Heart left ventricle (tissue), 16 donors: ENCODE results near the gene GPR183. TPM values are rescaled to one million over a fixed set of nuclear protein-coding genes. Genes with fewer than 3 reads are reported as not detected.

Source experiments
- ATAC-seq, 4 donors: fragments of 200-7000 bp; cut with Tn5 transposase; one replicate each; pipeline ENCODE4 v1.9.1; 2020 to 2022; ENCODE audit warnings: moderate library complexity in 4 of 4, mild to moderate bottlenecking in 3 of 4, moderate number of reproducible peaks in 1 of 4
- DNase-seq, 5 donors: peaks; one replicate each; pipeline ENCODE4 v3.0.0-alpha.2; 2020
- H3K27ac ChIP-seq, 12 donors: fragments of 200-600 bp; sonication (generic) in 4 of 12; one replicate each; pipeline versions ENCODE4 v1.5.0 to v1.8.0; 2016 to 2022; ENCODE audit warnings: mild to moderate bottlenecking in 2 of 12
- H3K27me3 ChIP-seq, 9 donors: fragments of 200-600 bp; sonication (generic) in 2 of 9; one replicate each; pipeline versions ENCODE4 v1.5.1 to v1.8.0; 2016 to 2022; ENCODE audit warnings: mild to moderate bottlenecking in 3 of 9
- H3K36me3 ChIP-seq, 9 donors: fragments of 200-600 bp; sonication (generic) in 2 of 9; one replicate each; pipeline versions ENCODE4 v1.5.0 to v1.8.0; 2018 to 2022; ENCODE audit warnings: mild to moderate bottlenecking in 2 of 9
- H3K4me1 ChIP-seq, 12 donors: fragments of 200-600 bp; sonication (generic) in 4 of 12; one replicate each; pipeline versions ENCODE4 v1.5.0 to v1.8.0; 2016 to 2022; ENCODE audit warnings: mild to moderate bottlenecking in 3 of 12
- H3K4me3 ChIP-seq, 12 donors: fragments of 200-600 bp; sonication (generic) in 4 of 12; one replicate each; pipeline versions ENCODE4 v1.5.0 to v1.8.0; 2017 to 2022; ENCODE audit warnings: mild to moderate bottlenecking in 9 of 12, moderate library complexity in 4 of 12
- H3K9me3 ChIP-seq, 12 donors: fragments of 200-600 bp; sonication (generic) in 4 of 12; one replicate each; pipeline versions ENCODE4 v1.5.0 to v1.8.0; 2016 to 2022; ENCODE audit warnings: mild to moderate bottlenecking in 1 of 12
- POLR2A ChIP-seq, 2 donors: fragments of 450-650 bp; IDR thresholded peaks; one replicate each; pipeline ENCODE4 v1.6.1; 2017; ENCODE audit warnings: antibody characterized with exemption in 2 of 2, mild to moderate bottlenecking in 2 of 2, moderate library complexity in 2 of 2
- WGBS, 4 donors: extraction: QIAGEN DNeasy Blood & Tissue Kit in 2 of 4; methylation state at CpG; one replicate each; pipeline versions ENCODE4 v1.1.5 to v1.1.7; 2013 to 2018; 5-methylcytosine and 5-hydroxymethylcytosine counted together
- intact Hi-C, 10 donors: fragments of 100-400 bp; cut with DNase I; formaldehyde crosslinking; loops; one replicate each; pipeline versions ENCODE4 v1.11.1 to v1.14.2; 2022
- polyA plus RNA-seq, 2 donors: library from polyadenylated mRNA; stranded (reverse); fragments of 200-250 nt; gene quantifications; one replicate each; pipeline ENCODE4 v1.2.3, GENCODE V29; 2013
- total RNA-seq, 9 donors: library from RNA; depleted of rRNA in 2 of 9; stranded (reverse); fragments of >200 nt in 2 of 9; fragmentation: NEBNext Ultra II Directional in 3 of 9; extraction: Animal tissue kit (Norgen Biotek cat#: 25700) in 3 of 9; gene quantifications; one replicate each; pipeline versions ENCODE4 v1.1.0 to v1.2.4, GENCODE V29; 2016 to 2023
- TF ChIP-seq, protein P1 (sequence below), 12 donors: fragments of 200-600 bp; sonication (generic) in 4 of 12; IDR thresholded peaks; one replicate each; pipeline versions ENCODE4 v1.5.0 to v1.8.0; 2018 to 2022; ENCODE audit warnings: antibody characterized with exemption in 12 of 12, mild to moderate bottlenecking in 5 of 12
- donor health status: ischemic (EF 13 %, LVEDD 7.1; RV severe dilation, severe dysfunction).
- donor health status: healthy with polysubstance abuse.
- donor health status: DM: no; HTN: yes; CAD: no.
- donor health status: DM: no; HTN: no; CAD: no.
- donor health status: ischemic (EF 25% LVEDD 6.9; RV normal size, moderate dysfunction).
- donor health status: ischemic (EF 25% LVEDD 5.7; RV mildly dilated, moderate dysfunction).
- donor health status: healthy.
- donor health status: DM: yes; HTN: yes; CAD: no.
- donor health status: ischemic (EF 35%, LVEDD 5.7; RV mildly dilated, moderate dysfunction).
- donor health status: nonischemic (EF 11% LVEDD 7.7; RV severe dilation, severe dysfunction).
- donor health status: DM: yes; HTN: yes; CAD: no.
- donor health status: PGD.
- donor health status: ischemic (EF 29% LVEDD 5.4; RV normal size, mild dysfunction).
- donor health status: nonischemic (EF 23%, LVEDD 6.1; RV moderate dilation, normal function).

Gene GPR183
- total and polyA plus RNA-seq, 11 donors, result 0.69 to 7.6 (median 1.5) TPM

- intact Hi-C loops, result no loop called here
- WGBS, 4 donors, result 78 to 86% (median 81%) methylated on average over 10 of the region's 10 CpGs
- peak overlapping the region in 6 of 12 donors; percentile 1 to 89 (median 12) for H3K27ac ChIP-seq
Measured at GRCh38 chr13:99322297-99323103, 15.3 kb upstream of the GPR183 start.

DNA sequence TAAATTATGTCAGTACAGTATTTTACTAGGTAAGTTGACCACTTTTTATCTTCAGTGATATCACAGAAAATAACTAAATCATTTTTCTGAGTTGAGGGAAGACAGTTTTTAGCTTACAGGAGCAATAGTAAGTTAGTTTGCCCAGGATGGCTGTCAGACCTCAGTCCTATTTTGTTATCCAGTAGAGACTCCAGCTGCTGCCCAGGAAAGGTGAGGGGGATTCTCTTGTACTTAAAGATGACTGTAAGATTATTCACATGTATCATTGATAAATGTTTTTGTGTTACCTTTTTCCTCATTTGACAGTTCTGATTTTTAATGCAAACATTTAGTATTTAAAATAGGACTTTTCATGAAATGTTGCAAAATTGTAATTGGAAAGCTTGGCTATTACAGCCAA, 14.5 kb upstream of the GPR183 start:
- H3K27me3 ChIP-seq, result no peaks in the 10 kb centered on the region
- peaks cover 0 to 49% (median 20%) of the 10 kb centered on the region in 9 donors for H3K36me3 ChIP-seq
- TF ChIP-seq, protein P1, sequence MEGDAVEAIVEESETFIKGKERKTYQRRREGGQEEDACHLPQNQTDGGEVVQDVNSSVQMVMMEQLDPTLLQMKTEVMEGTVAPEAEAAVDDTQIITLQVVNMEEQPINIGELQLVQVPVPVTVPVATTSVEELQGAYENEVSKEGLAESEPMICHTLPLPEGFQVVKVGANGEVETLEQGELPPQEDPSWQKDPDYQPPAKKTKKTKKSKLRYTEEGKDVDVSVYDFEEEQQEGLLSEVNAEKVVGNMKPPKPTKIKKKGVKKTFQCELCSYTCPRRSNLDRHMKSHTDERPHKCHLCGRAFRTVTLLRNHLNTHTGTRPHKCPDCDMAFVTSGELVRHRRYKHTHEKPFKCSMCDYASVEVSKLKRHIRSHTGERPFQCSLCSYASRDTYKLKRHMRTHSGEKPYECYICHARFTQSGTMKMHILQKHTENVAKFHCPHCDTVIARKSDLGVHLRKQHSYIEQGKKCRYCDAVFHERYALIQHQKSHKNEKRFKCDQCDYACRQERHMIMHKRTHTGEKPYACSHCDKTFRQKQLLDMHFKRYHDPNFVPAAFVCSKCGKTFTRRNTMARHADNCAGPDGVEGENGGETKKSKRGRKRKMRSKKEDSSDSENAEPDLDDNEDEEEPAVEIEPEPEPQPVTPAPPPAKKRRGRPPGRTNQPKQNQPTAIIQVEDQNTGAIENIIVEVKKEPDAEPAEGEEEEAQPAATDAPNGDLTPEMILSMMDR (IDR thresholded peaks at IDR 0.05), result no peak
- TF ChIP-seq POLR2A (IDR thresholded peaks at IDR 0.05), result no peak
- no peaks in the 10 kb centered on the region for H3K9me3 ChIP-seq
- intact Hi-C loops, result no loop called here
- H3K27ac ChIP-seq, result peak overlapping the region in 2 of 12 donors; percentile 7 to 89
- no peak for ATAC-seq
- no peak overlapping the region for H3K4me3 ChIP-seq
- no peak for DNase-seq
- H3K4me1 ChIP-seq, result peaks cover 0 to 77% (median 6%) of the 10 kb centered on the region in 12 donors

More at GRCh38 chr13:99322297-99323103, 15.3 kb upstream of the GPR183 start:
- H3K36me3 ChIP-seq, result peaks cover 0 to 52% (median 14%) of the 10 kb centered on the region in 9 donors
- peak in 3 of 4 donors; percentile 66 to 82 (median 77) for ATAC-seq
- H3K4me1 ChIP-seq, result peaks cover 0 to 71% (median 5%) of the 10 kb centered on the region in 12 donors
- no peaks in the 10 kb centered on the region for H3K27me3 ChIP-seq
- no peak for TF ChIP-seq POLR2A (IDR thresholded peaks at IDR 0.05)
- TF ChIP-seq, protein P1 (IDR thresholded peaks at IDR 0.05), result no peak
- H3K4me3 ChIP-seq, result no peak overlapping the region
- H3K9me3 ChIP-seq, result no peaks in the 10 kb centered on the region
- no peak for DNase-seq

DNA sequence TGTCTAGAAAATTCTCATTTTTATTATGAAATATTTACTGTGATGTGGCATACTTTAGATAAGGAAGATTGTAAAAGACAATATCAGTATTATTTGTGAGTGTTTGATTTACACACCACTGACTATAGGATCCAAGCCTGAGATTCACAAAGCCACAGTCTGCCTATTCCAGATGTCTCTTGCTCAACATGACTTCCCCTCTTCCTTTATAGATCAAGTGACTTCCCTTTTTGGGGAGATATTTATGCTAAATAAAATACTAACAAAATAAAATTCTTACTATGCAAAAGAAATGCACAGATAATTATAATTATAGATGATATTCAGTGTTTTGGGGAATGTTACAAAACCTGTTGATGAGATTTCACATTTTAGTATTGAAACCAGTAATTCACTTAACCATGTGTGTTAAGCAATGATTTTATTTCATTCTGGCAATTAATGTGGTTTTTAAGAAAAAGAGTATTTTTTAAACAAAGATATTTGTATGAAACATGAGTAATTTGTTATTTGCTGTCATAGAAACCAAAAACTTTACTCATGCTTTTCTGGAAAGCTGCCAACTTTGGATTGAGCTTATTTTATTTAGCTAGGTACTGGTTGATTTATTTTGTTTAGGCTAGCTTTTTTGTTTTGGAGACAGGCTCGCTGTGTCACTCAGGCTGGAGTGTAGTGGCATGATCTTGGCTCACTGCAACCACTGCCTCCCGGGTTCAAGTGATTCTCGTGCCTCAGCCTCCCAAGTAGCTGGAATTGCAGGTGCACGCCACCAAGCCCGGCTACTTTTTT, 13.7 kb upstream of the GPR183 start:
- Histone ChIP-seq H3K4me3 (no peak overlapping the region), H3K4me1 (peaks cover 0 to 77% (median 9%) of the 10 kb centered on the region in 12 donors), H3K27me3 (no peaks in the 10 kb centered on the region), H3K9me3 (no peaks in the 10 kb centered on the region), H3K27ac (peak overlapping the region in 3 of 12 donors; percentile 7 to 89 (median 23)), H3K36me3 (peaks cover 0 to 48% (median 21%) of the 10 kb centered on the region in 9 donors)
- no peak for TF ChIP-seq POLR2A (IDR thresholded peaks at IDR 0.05)
- TF ChIP-seq, protein P1 (IDR thresholded peaks at IDR 0.05), result no peak
- intact Hi-C loops, result no loop called here
- peak in 2 of 4 donors; percentile 39 to 41 for ATAC-seq
- 71 to 82% (median 78%) methylated on average over 5 of the region's 5 CpGs for WGBS, 4 donors
- no peak for DNase-seq
